Endothelial cell of umbilical vein (primary cell): ENCODE results near the gene MFSD8. TPM values are rescaled to one million over a fixed set of nuclear protein-coding genes. Genes with fewer than 3 reads are reported as not detected.

Source experiments
- BruUV-seq: library from RNA; stranded (reverse); fragments of 400-500 nt; replicated peaks from 2 replicates; lab custom pipeline; 2021; lab: Mats Ljungman, UMichigan
- CTCF ChIA-PET: fragments of 300-600, 350-600 bp; sonication (Branson Sonifier 250); formaldehyde crosslinking; loops from one replicate; lab custom pipeline; 2021; ENCODE audit warnings: antibody characterized with exemption, inconsistent platforms; lab: Charles Lee
- POLR2A ChIA-PET: fragments of 300-600, 350-600 bp; sonication (Branson Sonifier 250); formaldehyde crosslinking; loops from one replicate; lab custom pipeline; 2021; ENCODE audit warnings: antibody characterized with exemption, inconsistent platforms; lab: Charles Lee
- DNase-seq: peaks from one replicate; pipeline ENCODE4 v3.0.0-alpha.2; 2011; ENCODE audit warnings: low read depth, low spot score
- FAIRE-seq: peaks from 2 replicates; lab custom pipeline; 2011; peaks lifted over from hg19 to GRCh38; lab: Jason Lieb, UNC
- H2AFZ ChIP-seq: 2 replicates; pipeline ENCODE4 v1.6.0; 2012; ENCODE audit warnings: low read depth, low read length, control low read depth, inconsistent platforms
- H3K27ac ChIP-seq: 2 replicates; pipeline ENCODE4 v1.5.1; 2011; ENCODE audit warnings: low read depth, mild to moderate bottlenecking, control low read depth, low read length, moderate library complexity; ENCODE audit not compliant: insufficient read depth
- H3K27me3 ChIP-seq, 2 experiments: 2 replicates each; pipeline versions ENCODE4 v1.6.0 to v1.6.1; 2011; ENCODE audit warnings: low read length in 2 of 2, mixed read lengths in 1 of 2; ENCODE audit not compliant: control insufficient read depth in 2 of 2, insufficient read depth in 2 of 2
- H3K36me3 ChIP-seq, 2 experiments: 2 replicates in 1 of 2; 3 replicates in 1 of 2; pipeline ENCODE4 v1.5.1; 2011; ENCODE audit warnings: low read length in 2 of 2, mild to moderate bottlenecking in 1 of 2, moderate library complexity in 1 of 2; ENCODE audit not compliant: control insufficient read depth in 2 of 2, insufficient read depth in 2 of 2; ENCODE audit errors: extremely low read depth in 1 of 2
- H3K4me1 ChIP-seq: 3 replicates; pipeline ENCODE4 v1.5.1; 2011; ENCODE audit warnings: mild to moderate bottlenecking, low read length; ENCODE audit not compliant: control insufficient read depth, insufficient read depth; ENCODE audit errors: extremely low read depth
- H3K4me2 ChIP-seq: 2 replicates; pipeline ENCODE4 v1.6.1; 2011; ENCODE audit warnings: low read length, control low read depth, mixed read lengths; ENCODE audit not compliant: insufficient read depth
- H3K4me3 ChIP-seq, 3 experiments: fragments of 200-600 bp in 1 of 3; sonication (generic), shearing (Covaris generic) in 1 of 3; replicated peaks in 1 of 3; 2 replicates each; pipeline ENCODE4 v1.5.1; 2011 to 2016; ENCODE audit warnings: control low read depth in 3 of 3, low read length in 3 of 3, mild to moderate bottlenecking in 2 of 3, inconsistent platforms in 1 of 3, low read depth in 1 of 3, moderate library complexity in 1 of 3; ENCODE audit not compliant: insufficient read depth in 1 of 3
- H3K79me2 ChIP-seq: 2 replicates; pipeline ENCODE4 v1.6.0; 2012; ENCODE audit warnings: low read length, inconsistent platforms; ENCODE audit not compliant: control insufficient read depth, insufficient read depth
- H3K9ac ChIP-seq: replicated peaks from 2 replicates; pipeline ENCODE3; 2011; ENCODE audit warnings: low read length, control low read depth; ENCODE audit not compliant: insufficient read depth; ENCODE audit errors: extremely low read depth
- H3K9me1 ChIP-seq: replicated peaks from 3 replicates; pipeline ENCODE4 v1.6.0; 2011; ENCODE audit warnings: mild to moderate bottlenecking, low read length; ENCODE audit not compliant: control insufficient read depth, insufficient read depth; ENCODE audit errors: extremely low read depth
- H3K9me3 ChIP-seq: replicated peaks from 2 replicates; pipeline ENCODE4 v1.5.1; 2012; ENCODE audit warnings: low read length, inconsistent platforms; ENCODE audit not compliant: control insufficient read depth, insufficient read depth
- H4K20me1 ChIP-seq: replicated peaks from 2 replicates; pipeline ENCODE3; 2011; ENCODE audit warnings: mild to moderate bottlenecking, low read length; ENCODE audit not compliant: control insufficient read depth, insufficient read depth; ENCODE audit errors: extremely low read depth
- EZH2 ChIP-seq: IDR thresholded peaks from 2 replicates; pipeline ENCODE4 v1.6.1; 2012; ENCODE audit warnings: borderline replicate concordance, low read depth, mild to moderate bottlenecking, moderate library complexity, low read length, inconsistent platforms; ENCODE audit not compliant: severe bottlenecking
- FOS ChIP-seq: IDR thresholded peaks from 2 replicates; pipeline ENCODE4 v1.6.1; 2011; ENCODE audit warnings: mild to moderate bottlenecking, low read length, moderate library complexity, borderline replicate concordance; ENCODE audit not compliant: insufficient read depth
- GATA2 ChIP-seq: IDR thresholded peaks from 2 replicates; pipeline ENCODE4 v1.7.0; 2011; ENCODE audit warnings: low read depth, mild to moderate bottlenecking, moderate library complexity, mixed read lengths, low read length; ENCODE audit not compliant: insufficient read length, insufficient read depth
- JUN ChIP-seq: IDR thresholded peaks from 2 replicates; pipeline ENCODE4 v1.6.1; 2011; ENCODE audit warnings: borderline replicate concordance, low read depth; ENCODE audit not compliant: insufficient read length, insufficient read depth
- MAX ChIP-seq: IDR thresholded peaks from 2 replicates; pipeline ENCODE4 v1.6.1; 2011; ENCODE audit not compliant: insufficient read depth, insufficient read length
- MYC ChIP-seq: IDR thresholded peaks from one replicate; pipeline ENCODE4 v1.6.1; 2011; ENCODE audit warnings: mild to moderate bottlenecking, low read depth, low read length
- POLR2A ChIP-seq: IDR thresholded peaks from 2 replicates; pipeline ENCODE4 v1.6.1; 2012; ENCODE audit warnings: low read depth, mild to moderate bottlenecking, control low read depth, low read length
- POLR2AphosphoS5 ChIP-seq: IDR thresholded peaks from 2 replicates; pipeline ENCODE4 v1.6.1; 2012; ENCODE audit warnings: low read depth, mild to moderate bottlenecking, control low read depth, low read length, moderate library complexity; ENCODE audit not compliant: insufficient read depth
- dilution Hi-C: fragments of 300-500 bp; cut with MboI; formaldehyde crosslinking; loops from one replicate; pipeline ENCODE4 v1.15.0; 2019; ENCODE audit warnings: low sequenced_read_pairs; ENCODE audit not compliant: extremely low pct_ligation_motif_present
- intact Hi-C: fragments of 100-400 bp; cut with micrococcal nuclease; formaldehyde crosslinking; loops from one replicate; pipeline ENCODE4 v1.10.0; 2022
- polyA plus RNA-seq, 4 experiments: library from polyadenylated mRNA; depleted of rRNA in 3 of 4; stranded (reverse) in 3 of 4; unstranded in 1 of 4; fragments of >200 nt; gene quantifications; 2 replicates each; pipeline versions ENCODE4 v1.2.1 to v1.2.3, GENCODE V29; 2011 to 2012; ENCODE audit warnings: missing spikeins in 1 of 4
- total RNA-seq: library from RNA; stranded (reverse); gene quantifications from 2 replicates; pipeline ENCODE4 v1.2.3, GENCODE V29; 2021
- TF ChIP-seq, protein P1 (sequence below), 2 donors: IDR thresholded peaks; 1 replicate in 1 of 2; 2 replicates in 1 of 2; pipeline ENCODE4 v1.5.1; 2011; ENCODE audit warnings: low read length in 2 of 2, mild to moderate bottlenecking in 2 of 2, moderate library complexity in 2 of 2, control low read depth in 1 of 2, inconsistent platforms in 1 of 2, low read depth in 1 of 2; ENCODE audit not compliant: insufficient read depth in 1 of 2; ENCODE audit errors: extremely low read depth in 1 of 2

MFSD8 gene
- total and polyA plus RNA-seq, 2 donors (not counting 3 experiments of a cell fraction or from before 2014, with no cell fraction given), result 11.5 to 19.4 TPM

- dilution Hi-C loops (no loop called here), intact Hi-C loops (no loop called here)
- Histone ChIP-seq H3K9me1 (no peaks in the 10 kb centered on the region), H3K27me3 (no peaks in the 10 kb centered on the region), H3K27ac (no peak overlapping the region), H2AFZ (no peak overlapping the region), H3K9ac (no peak overlapping the region), H3K4me2 (no peak overlapping the region), H3K79me2 (no peaks in the 10 kb centered on the region), H3K9me3 (no peaks in the 10 kb centered on the region), H3K4me1 (no peaks in the 10 kb centered on the region), H4K20me1 (no peaks in the 10 kb centered on the region), H3K36me3 (no peaks in the 10 kb centered on the region), H3K4me3 (no peak overlapping the region)
- no peak for FAIRE-seq
- CTCF ChIA-PET, result no interaction called here
- no TSS peak for BruUV-seq
- DNase-seq, result peak; percentile 2
- POLR2A ChIA-PET, result no interaction called here
- TF ChIP-seq JUN (no peak), MAX (no peak), POLR2AphosphoS5 (no peak), EZH2 (no peak), FOS (no peak), POLR2A (no peak), GATA2 (no peak), MYC (no peak)
- TF ChIP-seq, protein P1, sequence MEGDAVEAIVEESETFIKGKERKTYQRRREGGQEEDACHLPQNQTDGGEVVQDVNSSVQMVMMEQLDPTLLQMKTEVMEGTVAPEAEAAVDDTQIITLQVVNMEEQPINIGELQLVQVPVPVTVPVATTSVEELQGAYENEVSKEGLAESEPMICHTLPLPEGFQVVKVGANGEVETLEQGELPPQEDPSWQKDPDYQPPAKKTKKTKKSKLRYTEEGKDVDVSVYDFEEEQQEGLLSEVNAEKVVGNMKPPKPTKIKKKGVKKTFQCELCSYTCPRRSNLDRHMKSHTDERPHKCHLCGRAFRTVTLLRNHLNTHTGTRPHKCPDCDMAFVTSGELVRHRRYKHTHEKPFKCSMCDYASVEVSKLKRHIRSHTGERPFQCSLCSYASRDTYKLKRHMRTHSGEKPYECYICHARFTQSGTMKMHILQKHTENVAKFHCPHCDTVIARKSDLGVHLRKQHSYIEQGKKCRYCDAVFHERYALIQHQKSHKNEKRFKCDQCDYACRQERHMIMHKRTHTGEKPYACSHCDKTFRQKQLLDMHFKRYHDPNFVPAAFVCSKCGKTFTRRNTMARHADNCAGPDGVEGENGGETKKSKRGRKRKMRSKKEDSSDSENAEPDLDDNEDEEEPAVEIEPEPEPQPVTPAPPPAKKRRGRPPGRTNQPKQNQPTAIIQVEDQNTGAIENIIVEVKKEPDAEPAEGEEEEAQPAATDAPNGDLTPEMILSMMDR (IDR thresholded peaks at IDR 0.05; ENCODE audit: extremely low read depth in 1 of 2, insufficient read depth in 1 of 2, low read depth in 1 of 2, low read length in 2 of 2), result no peak
These were observed 28.2 kb upstream of the MFSD8 start for GRCh38 chr4:127993151-127993550.
